PC-3 (cell line): Measurements from ENCODE around the gene METTL9. TPM values are rescaled to one million over a fixed set of nuclear protein-coding genes. Genes with fewer than 3 reads are reported as not detected.
"Not testable (repeated sequence)": the region's sequence is repeated elsewhere in the genome, so short reads cannot be mapped to it uniquely, and the experiment has no call there.

Experiments used
- ATAC-seq: fragments of 200-7000 bp; cut with Tn5 transposase; 2 replicates; pipeline ENCODE4 v1.9.1; 2020; ENCODE audit warnings: mild to moderate bottlenecking, moderate library complexity
- BruUV-seq: library from RNA; stranded (reverse); fragments of 400-500 nt; replicated peaks from 2 replicates; lab custom pipeline; 2021; lab: Mats Ljungman, UMichigan
- CTCF ChIA-PET: fragments of 300-600 bp; sonication (Branson Sonifier 250); formaldehyde crosslinking; loops from one replicate; lab custom pipeline; 2022; ENCODE audit warnings: antibody characterized with exemption; lab: Charles Lee
- POLR2A ChIA-PET: fragments of 300-600 bp; sonication (Branson Sonifier 250); formaldehyde crosslinking; loops from one replicate; lab custom pipeline; 2022; ENCODE audit warnings: antibody characterized with exemption; ENCODE audit not compliant: unreplicated experiment; lab: Charles Lee
- DNase-seq: peaks from one replicate; pipeline ENCODE4 v3.0.0-alpha.2; 2015
- H2AFZ ChIP-seq: fragments of 300-600 bp; sonication (generic); 2 replicates; pipeline ENCODE4 v1.6.0; 2016; ENCODE audit warnings: antibody characterized with exemption, low read length
- H3F3A ChIP-seq: fragments of 300-600 bp; sonication (generic); one replicate; pipeline ENCODE4 v1.6.0; 2017; ENCODE audit warnings: antibody characterized with exemption, low read length, control low read depth, mild to moderate bottlenecking; ENCODE audit not compliant: unreplicated experiment
- H3K27ac ChIP-seq: fragments of 300-600 bp; sonication (generic); 2 replicates; pipeline ENCODE4 v1.5.1; 2016; ENCODE audit warnings: mild to moderate bottlenecking, low read length
- H3K27me3 ChIP-seq: fragments of 300-600 bp; sonication (generic); 2 replicates; pipeline ENCODE4 v1.6.1; 2016; ENCODE audit warnings: low read length, mixed read lengths
- H3K36me3 ChIP-seq: fragments of 300-600 bp; sonication (generic); 2 replicates; pipeline ENCODE4 v1.6.1; 2016; ENCODE audit warnings: low read depth, mixed run types, low read length, mixed read lengths
- H3K4me1 ChIP-seq: fragments of 300-600 bp; sonication (generic); 2 replicates; pipeline ENCODE4 v1.5.1; 2016; ENCODE audit warnings: low read length; ENCODE audit not compliant: insufficient read depth
- H3K4me2 ChIP-seq: fragments of 300-600 bp; sonication (generic); 2 replicates; pipeline ENCODE4 v1.6.0; 2016; ENCODE audit warnings: low read length
- H3K4me3 ChIP-seq: fragments of 300-600 bp; sonication (generic); 2 replicates; pipeline ENCODE4 v1.5.1; 2016; ENCODE audit warnings: mild to moderate bottlenecking, low read length, mixed read lengths
- H3K79me2 ChIP-seq: fragments of 300-600 bp; sonication (generic); 2 replicates; pipeline ENCODE4 v1.6.1; 2017; ENCODE audit warnings: low read length, mixed read lengths
- H3K9ac ChIP-seq: fragments of 300-600 bp; sonication (generic); 2 replicates; pipeline ENCODE4 v1.6.0; 2016; ENCODE audit warnings: mild to moderate bottlenecking, low read length
- H3K9me2 ChIP-seq: fragments of 300-600 bp; sonication (generic); replicated peaks from 2 replicates; pipeline ENCODE4 v1.6.1; 2016; ENCODE audit warnings: mixed run types, low read length, mixed read lengths
- H3K9me3 ChIP-seq: fragments of 300-600 bp; sonication (generic); 2 replicates; pipeline ENCODE4 v1.6.1; 2016; ENCODE audit warnings: low read length, mixed read lengths
- H4K20me1 ChIP-seq: fragments of 300-600 bp; sonication (generic); 2 replicates; pipeline ENCODE4 v1.6.1; 2016; ENCODE audit warnings: low read length, mixed read lengths
- intact Hi-C: fragments of 100-400 bp; cut with micrococcal nuclease; formaldehyde crosslinking; loops from 2 replicates; pipeline ENCODE4 v1.9.0; 2023
- total RNA-seq: library from RNA; depleted of rRNA; stranded (reverse); fragments of >200 nt; gene quantifications from 2 replicates; pipeline ENCODE4 v1.2.3, GENCODE V29; 2014
- TF ChIP-seq, protein P1 (sequence below): fragments of 300-600 bp; sonication (generic); conservative IDR thresholded peaks from 2 replicates; pipeline ENCODE4 v1.5.1; 2017; ENCODE audit warnings: antibody characterized with exemption, low read depth, mild to moderate bottlenecking, low read length

The METTL9 gene
- total RNA-seq, 1 experiment from 2014 or later: 133 TPM

DNA sequence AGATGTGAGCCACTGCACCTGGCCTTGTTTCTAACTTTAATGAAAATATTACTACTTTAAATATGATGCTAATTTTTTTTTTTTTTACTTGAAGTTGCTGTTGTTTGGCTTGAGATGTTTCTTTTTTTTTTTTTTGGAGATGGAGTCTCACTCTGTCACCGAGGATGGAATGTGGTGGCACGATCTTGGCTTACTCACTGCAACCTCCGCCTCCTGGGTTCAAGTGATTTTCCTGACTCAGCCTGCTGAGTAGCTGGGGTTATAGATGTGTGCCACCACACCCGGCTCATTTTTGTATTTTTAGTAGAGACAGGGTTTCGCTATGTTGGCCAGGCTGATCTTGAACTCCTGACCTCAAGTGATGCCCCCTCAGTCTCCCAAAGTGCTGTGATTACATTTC, 29.4 kb downstream of the METTL9 start:
- Histone ChIP-seq H3K4me3 (no peak overlapping the region), H3K9me2 (no peaks in the 10 kb centered on the region), H3K36me3 (peaks cover 30% of the 10 kb centered on the region), H3K4me1 (peaks cover 24% of the 10 kb centered on the region), H3F3A (no peaks in the 10 kb centered on the region), H3K4me2 (no peak overlapping the region), H3K27me3 (no peaks in the 10 kb centered on the region), H4K20me1 (no peaks in the 10 kb centered on the region), H3K9me3 (no peaks in the 10 kb centered on the region), H3K79me2 (no peaks in the 10 kb centered on the region), H3K27ac (no peak overlapping the region), H3K9ac (no peak overlapping the region), H2AFZ (no peak overlapping the region)
- DNase-seq (no peak), ATAC-seq (no peak)
- POLR2A ChIA-PET: no interaction called here
- CTCF ChIA-PET: no interaction called here
- no TSS peak for BruUV-seq
- TF ChIP-seq, protein P1, sequence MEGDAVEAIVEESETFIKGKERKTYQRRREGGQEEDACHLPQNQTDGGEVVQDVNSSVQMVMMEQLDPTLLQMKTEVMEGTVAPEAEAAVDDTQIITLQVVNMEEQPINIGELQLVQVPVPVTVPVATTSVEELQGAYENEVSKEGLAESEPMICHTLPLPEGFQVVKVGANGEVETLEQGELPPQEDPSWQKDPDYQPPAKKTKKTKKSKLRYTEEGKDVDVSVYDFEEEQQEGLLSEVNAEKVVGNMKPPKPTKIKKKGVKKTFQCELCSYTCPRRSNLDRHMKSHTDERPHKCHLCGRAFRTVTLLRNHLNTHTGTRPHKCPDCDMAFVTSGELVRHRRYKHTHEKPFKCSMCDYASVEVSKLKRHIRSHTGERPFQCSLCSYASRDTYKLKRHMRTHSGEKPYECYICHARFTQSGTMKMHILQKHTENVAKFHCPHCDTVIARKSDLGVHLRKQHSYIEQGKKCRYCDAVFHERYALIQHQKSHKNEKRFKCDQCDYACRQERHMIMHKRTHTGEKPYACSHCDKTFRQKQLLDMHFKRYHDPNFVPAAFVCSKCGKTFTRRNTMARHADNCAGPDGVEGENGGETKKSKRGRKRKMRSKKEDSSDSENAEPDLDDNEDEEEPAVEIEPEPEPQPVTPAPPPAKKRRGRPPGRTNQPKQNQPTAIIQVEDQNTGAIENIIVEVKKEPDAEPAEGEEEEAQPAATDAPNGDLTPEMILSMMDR: no peak
- intact Hi-C loops: no loop called here

DNA sequence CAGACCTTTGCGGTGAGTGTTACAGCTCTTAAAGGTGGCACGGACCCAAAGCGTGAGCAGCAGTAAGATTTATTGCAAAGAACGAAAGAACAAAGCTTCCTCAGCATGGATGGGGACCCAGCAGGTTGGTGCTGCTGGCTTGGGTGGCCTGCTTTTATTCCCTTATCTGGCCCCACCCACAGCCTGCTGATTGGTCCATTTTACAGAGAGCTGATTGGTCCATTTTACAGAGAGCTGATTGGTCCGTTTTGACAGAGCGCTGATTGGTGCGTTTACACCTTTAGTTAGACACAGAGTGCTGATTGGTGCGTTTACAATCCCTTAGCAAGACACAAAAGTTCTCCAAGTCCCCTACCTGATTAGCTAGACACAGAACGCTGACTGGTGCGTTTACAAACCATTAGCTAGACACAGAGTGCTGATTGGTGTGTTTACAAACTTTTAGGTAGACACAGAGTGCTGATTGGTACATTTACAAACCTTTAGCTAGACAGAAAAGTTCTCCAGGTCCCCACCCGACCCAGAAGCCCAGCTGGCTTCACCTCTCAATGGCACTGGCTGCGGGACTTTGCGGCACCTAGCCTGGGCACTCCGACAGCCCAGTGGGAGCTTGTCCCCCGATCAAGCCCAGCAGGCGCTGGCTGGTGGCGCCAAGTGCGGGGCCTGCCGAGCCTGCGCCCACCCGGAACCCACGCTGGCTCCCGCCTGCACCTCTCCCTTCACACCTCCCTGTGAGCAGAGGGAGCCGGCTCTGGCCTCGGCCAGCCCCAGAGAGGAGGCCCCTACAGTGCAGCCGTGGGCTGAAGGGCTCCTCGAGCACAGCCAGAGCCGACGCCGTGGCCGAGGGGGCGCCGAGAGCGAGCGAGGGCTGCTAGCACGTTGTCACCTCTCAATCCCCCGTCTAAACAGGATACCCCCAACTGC, 30.5 kb downstream of the METTL9 start:
- Histone ChIP-seq H3K4me1 (peaks cover 34% of the 10 kb centered on the region), H3K36me3 (peaks cover 28% of the 10 kb centered on the region)
- ATAC-seq, H3K9me2 ChIP-seq, H3K9ac ChIP-seq, H4K20me1 ChIP-seq, H3K4me2 ChIP-seq, CTCF ChIA-PET, intact Hi-C loops, H3K27me3 ChIP-seq, H3K4me3 ChIP-seq, H2AFZ ChIP-seq, H3K9me3 ChIP-seq, H3K79me2 ChIP-seq, H3F3A ChIP-seq, DNase-seq, H3K27ac ChIP-seq, BruUV-seq: not testable (repeated sequence)
- POLR2A ChIA-PET: interaction anchor here (0.6 kb wide), 1 partner anchor 379 kb away, joined by 12 read pairs; no protein-coding TSS in a partner anchor

DNA sequence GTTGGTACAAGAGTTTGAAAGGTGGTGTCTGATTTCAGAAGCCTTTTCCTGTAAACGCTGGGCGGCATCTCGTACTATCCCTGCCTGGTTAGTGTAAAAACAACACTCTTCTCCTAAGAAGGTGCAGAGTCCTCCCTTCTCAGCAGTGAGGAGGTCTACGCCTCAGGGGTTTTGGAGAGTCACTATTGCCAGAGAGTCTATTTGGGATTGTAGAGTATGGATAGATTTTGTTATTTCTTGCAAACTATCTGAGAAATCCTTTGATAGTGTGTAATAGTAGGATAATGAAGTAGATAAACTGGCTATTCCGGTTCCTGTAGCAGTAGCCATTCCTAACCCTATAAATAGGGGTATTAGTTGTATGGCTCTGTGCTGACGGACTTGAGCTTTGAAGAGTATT, 31.5 kb downstream of the METTL9 start:
- DNase-seq: peak; percentile 31
- BruUV-seq, ATAC-seq, H3K9me2 ChIP-seq, intact Hi-C loops, H4K20me1 ChIP-seq, H3K79me2 ChIP-seq, H3K27ac ChIP-seq, H2AFZ ChIP-seq, H3K9ac ChIP-seq, H3K9me3 ChIP-seq, H3K4me3 ChIP-seq, H3K27me3 ChIP-seq, H3K4me2 ChIP-seq, H3F3A ChIP-seq, POLR2A ChIA-PET: not testable (repeated sequence)
- Histone ChIP-seq H3K36me3 (peaks cover 22% of the 10 kb centered on the region), H3K4me1 (peaks cover 34% of the 10 kb centered on the region)
- CTCF ChIA-PET: interaction anchor here (0.6 kb wide), 1 partner anchor 352 kb away, joined by 3 read pairs; no protein-coding TSS in a partner anchor

DNA sequence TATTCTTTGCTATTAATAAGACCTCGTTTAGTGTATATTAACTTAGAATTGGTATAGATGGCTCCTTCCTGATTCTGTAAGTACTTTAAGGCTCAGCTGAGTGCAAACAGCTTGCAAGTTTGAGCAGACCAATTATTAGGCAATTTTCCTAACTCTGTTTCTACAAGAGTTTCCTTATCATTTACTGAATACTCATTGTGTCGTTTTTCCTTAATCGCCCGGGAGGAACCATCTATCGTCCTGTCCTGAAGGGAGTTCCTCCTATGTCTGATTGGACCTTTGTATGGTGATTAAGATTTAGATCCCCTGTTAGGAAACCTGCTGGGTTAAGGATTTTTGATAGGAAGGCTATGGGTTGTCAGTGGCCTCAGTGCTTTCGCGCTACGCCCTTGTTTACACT, 32.0 kb downstream of the METTL9 start:
- H4K20me1 ChIP-seq, H2AFZ ChIP-seq, DNase-seq, H3K9ac ChIP-seq, H3K9me2 ChIP-seq, intact Hi-C loops, POLR2A ChIA-PET, H3F3A ChIP-seq, H3K4me3 ChIP-seq, H3K9me3 ChIP-seq, H3K27me3 ChIP-seq, H3K79me2 ChIP-seq, ATAC-seq, BruUV-seq, CTCF ChIA-PET, H3K27ac ChIP-seq, H3K4me2 ChIP-seq: not testable (repeated sequence)
- Histone ChIP-seq H3K36me3 (peaks cover 19% of the 10 kb centered on the region), H3K4me1 (peaks cover 28% of the 10 kb centered on the region)

DNA sequence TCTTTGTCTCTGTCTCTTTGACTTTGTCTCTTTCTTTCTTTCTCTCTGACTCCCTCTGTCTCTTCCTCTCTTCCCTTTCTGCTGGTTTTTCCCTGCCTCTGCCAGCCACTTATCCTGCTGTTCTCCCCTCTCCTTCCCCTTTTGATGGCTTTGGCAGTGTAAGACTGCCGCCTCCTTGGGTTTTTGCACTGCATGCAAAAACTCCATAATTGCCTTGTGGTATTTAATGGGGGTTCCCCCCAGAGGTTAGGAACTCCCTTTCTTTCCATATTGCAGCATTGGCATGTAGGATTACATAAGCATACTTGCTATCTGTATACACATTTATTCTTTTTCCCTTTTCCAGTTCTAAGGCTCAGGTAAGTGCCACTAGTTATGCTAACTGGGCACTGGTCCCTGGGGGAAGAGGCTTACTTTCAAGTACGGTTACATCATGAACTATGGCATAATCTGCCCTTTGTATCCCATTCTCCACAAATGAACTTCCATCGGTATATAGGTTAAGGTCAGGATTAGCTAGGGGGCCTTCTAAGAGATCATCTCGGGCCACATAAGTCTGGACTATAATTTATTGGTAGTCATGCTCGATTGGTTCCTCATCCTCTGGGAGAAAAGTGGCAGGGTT, 32.7 kb downstream of the METTL9 start:
- H3K4me2 ChIP-seq, CTCF ChIA-PET, DNase-seq: not testable (repeated sequence)

More for the DNA sequence above, 32.7 kb downstream of the METTL9 start:
- Histone ChIP-seq H3K4me1 (peaks cover 22% of the 10 kb centered on the region), H3K36me3 (peaks cover 16% of the 10 kb centered on the region)
- H3K27ac ChIP-seq, ATAC-seq, intact Hi-C loops, H2AFZ ChIP-seq, H3K9me2 ChIP-seq, H3K9ac ChIP-seq, H3F3A ChIP-seq, H3K4me3 ChIP-seq, H4K20me1 ChIP-seq, H3K79me2 ChIP-seq, H3K9me3 ChIP-seq, POLR2A ChIA-PET, H3K27me3 ChIP-seq, BruUV-seq: not testable (repeated sequence)
